GM12878 (cell line): ENCODE results near the gene SHISA7. TPM values are rescaled to one million over a fixed set of nuclear protein-coding genes. Genes with fewer than 3 reads are reported as not detected.

Experiments used
- ATAC-seq: fragments of 200-7000 bp; cut with Tn5 transposase; 3 replicates; pipeline ENCODE4 v1.9.1; 2020; ENCODE audit warnings: mild to moderate bottlenecking, moderate library complexity
- BruUV-seq: library from RNA; stranded (reverse); fragments of 400-500 nt; replicated peaks from 2 replicates; lab custom pipeline; 2021; lab: Mats Ljungman, UMichigan
- CTCF ChIA-PET: fragments of 300-600 bp; sonication (Branson Sonifier 250); formaldehyde crosslinking; extraction: SDS; loops from one replicate; lab custom pipeline; 2021; ENCODE audit warnings: inconsistent platforms; lab: Yijun Ruan, JAX
- POLR2A ChIA-PET: fragments of 350-600 bp; formaldehyde crosslinking; extraction: SDS; loops from one replicate; lab custom pipeline; 2021; ENCODE audit warnings: inconsistent platforms; lab: Charles Lee
- RAD21 ChIA-PET: fragments of 300-600 bp; sonication (Branson Sonifier 250); formaldehyde crosslinking; loops from one replicate; lab custom pipeline; 2023; ENCODE audit warnings: antibody characterized with exemption; ENCODE audit not compliant: unreplicated experiment; lab: Charles Lee
- SMC1A ChIA-PET: fragments of 300-600 bp; sonication (Branson Sonifier 250); formaldehyde crosslinking; loops from one replicate; lab custom pipeline; 2023; ENCODE audit not compliant: unreplicated experiment, uncharacterized antibody; lab: Charles Lee
- DNase-seq: peaks from one replicate; pipeline ENCODE4 v3.0.0-alpha.2; 2011; ENCODE audit warnings: low read depth, low spot score
- FAIRE-seq: peaks from 3 replicates; lab custom pipeline; 2011; peaks lifted over from hg19 to GRCh38; lab: Jason Lieb, UNC
- H2AFZ ChIP-seq: 2 replicates; pipeline ENCODE4 v1.6.0; 2011; ENCODE audit warnings: low read depth, low read length, control low read depth; ENCODE audit not compliant: control insufficient read depth
- H3K27ac ChIP-seq: 2 replicates; pipeline ENCODE4 v1.5.1; 2011; ENCODE audit warnings: control low read depth; ENCODE audit not compliant: control insufficient read depth, insufficient read depth
- H3K27me3 ChIP-seq, 2 experiments: replicated peaks in 1 of 2; 2 replicates each; pipeline versions ENCODE4 v1.6.0 to v1.6.1; 2011; ENCODE audit warnings: low read length in 1 of 2; ENCODE audit not compliant: control insufficient read depth in 2 of 2, insufficient read depth in 2 of 2
- H3K36me3 ChIP-seq, 2 experiments: 2 replicates each; pipeline ENCODE4 v1.5.1; 2011; ENCODE audit warnings: low read length in 1 of 2; ENCODE audit not compliant: control insufficient read depth in 2 of 2, insufficient read depth in 2 of 2
- H3K4me1 ChIP-seq: 2 replicates; pipeline ENCODE4 v1.6.1; 2011; ENCODE audit warnings: mild to moderate bottlenecking, low read length, moderate library complexity, mixed read lengths; ENCODE audit not compliant: control insufficient read depth, insufficient read depth
- H3K4me2 ChIP-seq: 2 replicates; pipeline ENCODE4 v1.6.0; 2011; ENCODE audit warnings: control low read depth; ENCODE audit not compliant: control insufficient read depth, insufficient read depth
- H3K4me3 ChIP-seq: fragments of 200-600 bp; sonication (generic); 2 replicates; pipeline ENCODE4 v1.5.1; 2016
- H3K79me2 ChIP-seq: 2 replicates; pipeline ENCODE4 v1.6.0; 2011; ENCODE audit warnings: low read length; ENCODE audit not compliant: control insufficient read depth, insufficient read depth
- H3K9ac ChIP-seq: 2 replicates; pipeline ENCODE4 v1.8.0; 2011; ENCODE audit warnings: low read length, control low read depth, mixed read lengths; ENCODE audit not compliant: control insufficient read depth, insufficient read depth
- H3K9me3 ChIP-seq: replicated peaks from 3 replicates; pipeline ENCODE4 v1.5.1; 2011; ENCODE audit warnings: mild to moderate bottlenecking, low read length; ENCODE audit not compliant: control insufficient read depth, insufficient read depth
- H4K20me1 ChIP-seq: 2 replicates; pipeline ENCODE4 v1.6.0; 2011; ENCODE audit not compliant: control insufficient read depth, insufficient read depth
- BHLHE40 ChIP-seq, 2 experiments: fragments of 450-650 bp in 1 of 2; IDR thresholded peaks; 2 replicates each; pipeline ENCODE4 v1.6.1; 2011 to 2017; ENCODE audit warnings: low read depth in 2 of 2, borderline replicate concordance in 1 of 2, improper control_type of control experiment in 1 of 2, low read length in 1 of 2, mild to moderate bottlenecking in 1 of 2
- BMI1 ChIP-seq: fragments of 450-650 bp; IDR thresholded peaks from 2 replicates; pipeline ENCODE4 v1.6.1; 2016; ENCODE audit warnings: mild to moderate bottlenecking, moderate library complexity, borderline replicate concordance
- CHD1 ChIP-seq: IDR thresholded peaks from 2 replicates; pipeline ENCODE4 v1.6.1; 2012; ENCODE audit warnings: low read depth, low read length, improper control_type of control experiment
- GATAD2B ChIP-seq: fragments of 450-650 bp; conservative IDR thresholded peaks from 2 replicates; pipeline ENCODE4 v1.6.1; 2017; ENCODE audit warnings: low read depth, mild to moderate bottlenecking, moderate library complexity
- HDAC6 ChIP-seq: fragments of 200-600 bp; sonication (generic); IDR thresholded peaks from one replicate; pipeline ENCODE4 v1.8.0; 2017; ENCODE audit warnings: antibody characterized with exemption; ENCODE audit not compliant: unreplicated experiment
- IKZF1 ChIP-seq: fragments of 450-650 bp; conservative IDR thresholded peaks from 2 replicates; pipeline ENCODE4 v1.6.1; 2017; ENCODE audit warnings: antibody characterized with exemption, mild to moderate bottlenecking
- IKZF2 ChIP-seq, 2 experiments: fragments of 450-650 bp; IDR thresholded peaks; 2 replicates each; pipeline ENCODE4 v1.6.1; 2017; ENCODE audit warnings: mild to moderate bottlenecking in 2 of 2, moderate library complexity in 2 of 2
- LARP7 ChIP-seq: fragments of 450-650 bp; IDR thresholded peaks from 2 replicates; pipeline ENCODE4 v1.6.1; 2017; ENCODE audit warnings: mild to moderate bottlenecking
- MTA3 ChIP-seq: IDR thresholded peaks from 2 replicates; pipeline ENCODE4 v1.6.1; 2012; ENCODE audit warnings: low read length, inconsistent platforms, borderline replicate concordance
- NR2F1 ChIP-seq: fragments of 450-650 bp; conservative IDR thresholded peaks from 2 replicates; pipeline ENCODE4 v1.6.1; 2017; ENCODE audit warnings: mild to moderate bottlenecking
- RB1 ChIP-seq: fragments of 450-650 bp; formaldehyde crosslinking; IDR thresholded peaks from 2 replicates; pipeline ENCODE4 v1.6.1; 2017; ENCODE audit warnings: mild to moderate bottlenecking, borderline replicate concordance
- SIN3A ChIP-seq: IDR thresholded peaks from 2 replicates; pipeline ENCODE4 v1.6.1; 2012; ENCODE audit warnings: low read depth, low read length, improper control_type of control experiment
- SMC3 ChIP-seq: IDR thresholded peaks from 2 replicates; pipeline ENCODE4 v1.6.1; 2011; ENCODE audit warnings: low read length, improper control_type of control experiment, borderline replicate concordance
- YY1 ChIP-seq: IDR thresholded peaks from 2 replicates; pipeline ENCODE4 v1.6.1; 2011; ENCODE audit warnings: low read depth, mild to moderate bottlenecking, low read length
- ZNF217 ChIP-seq: fragments of 450-650 bp; IDR thresholded peaks from 2 replicates; pipeline ENCODE4 v1.6.1; 2017; ENCODE audit warnings: antibody characterized with exemption, mild to moderate bottlenecking
- WGBS: methylation state at CpG from one replicate; pipeline ENCODE4 v1.1.6; 2016; ENCODE audit warnings: low lambda C conversion rate; ENCODE audit not compliant: insufficient replicate concordance, insufficient coverage; ENCODE audit errors: missing lambda C conversion rate; 5-methylcytosine and 5-hydroxymethylcytosine counted together
- in situ Hi-C: fragments of 300-500 bp; cut with MboI; formaldehyde crosslinking; loops from 9 replicates; pipeline ENCODE4 v1.14.3; 2018; ENCODE audit warnings: mixed read lengths
- intact Hi-C: fragments of 100-400 bp; cut with micrococcal nuclease; formaldehyde crosslinking; loops from one replicate; pipeline ENCODE4 v1.14.2; 2022; ENCODE audit not compliant: unreplicated experiment
- polyA plus RNA-seq, 11 experiments: library from polyadenylated mRNA; depleted of rRNA in 4 of 11; unstranded in 6 of 11; stranded (reverse) in 5 of 11; fragments of >200 nt; fragmentation: Nextera tagmentation in 4 of 11; fragmentation: Illumina TruSeq in 1 of 11; extraction: Ambion mirVana in 4 of 11; extraction: Trizol in 1 of 11; gene quantifications; 1 replicate in 1 of 11; 2 replicates in 10 of 11; pipeline versions ENCODE4 v1.2.1 to v1.2.3, GENCODE V29; 2011 to 2016; ENCODE audit warnings: inconsistent platforms in 2 of 11, missing spikeins in 2 of 11, low read depth in 1 of 11
- total RNA-seq, 4 experiments: library from RNA; depleted of rRNA in 3 of 4; stranded (reverse); fragments of >200 nt in 3 of 4; fragmentation: Illumina TruSeq in 1 of 4; extraction: Trizol in 1 of 4; gene quantifications; 2 replicates each; pipeline versions ENCODE4 v1.2.1 to v1.2.3, GENCODE V29; 2013 to 2021
- TF ChIP-seq, protein P1 (sequence below), 3 experiments: IDR thresholded peaks in 2 of 3; conservative IDR thresholded peaks in 1 of 3; 2 replicates each; pipeline ENCODE4 v1.5.1; 2011; ENCODE audit warnings: low read depth in 3 of 3, low read length in 3 of 3, mild to moderate bottlenecking in 3 of 3, control low read depth in 2 of 3, moderate library complexity in 2 of 3, inconsistent platforms in 1 of 3, mixed read lengths in 1 of 3; ENCODE audit not compliant: control insufficient read depth in 2 of 3, insufficient read depth in 1 of 3; ENCODE audit errors: extremely low read depth in 1 of 3
- TF ChIP-seq, protein P2 (sequence below): fragments of 450-650 bp; IDR thresholded peaks from 2 replicates; pipeline ENCODE4 v1.6.1; 2017; ENCODE audit warnings: low read depth, mild to moderate bottlenecking, moderate library complexity

Gene SHISA7
- total and polyA plus RNA-seq, 10 of the 15 experiments (the other 5 are each of a cell fraction or from before 2014, with no cell fraction given) = 0.03 TPM; not detected in 9

DNA sequence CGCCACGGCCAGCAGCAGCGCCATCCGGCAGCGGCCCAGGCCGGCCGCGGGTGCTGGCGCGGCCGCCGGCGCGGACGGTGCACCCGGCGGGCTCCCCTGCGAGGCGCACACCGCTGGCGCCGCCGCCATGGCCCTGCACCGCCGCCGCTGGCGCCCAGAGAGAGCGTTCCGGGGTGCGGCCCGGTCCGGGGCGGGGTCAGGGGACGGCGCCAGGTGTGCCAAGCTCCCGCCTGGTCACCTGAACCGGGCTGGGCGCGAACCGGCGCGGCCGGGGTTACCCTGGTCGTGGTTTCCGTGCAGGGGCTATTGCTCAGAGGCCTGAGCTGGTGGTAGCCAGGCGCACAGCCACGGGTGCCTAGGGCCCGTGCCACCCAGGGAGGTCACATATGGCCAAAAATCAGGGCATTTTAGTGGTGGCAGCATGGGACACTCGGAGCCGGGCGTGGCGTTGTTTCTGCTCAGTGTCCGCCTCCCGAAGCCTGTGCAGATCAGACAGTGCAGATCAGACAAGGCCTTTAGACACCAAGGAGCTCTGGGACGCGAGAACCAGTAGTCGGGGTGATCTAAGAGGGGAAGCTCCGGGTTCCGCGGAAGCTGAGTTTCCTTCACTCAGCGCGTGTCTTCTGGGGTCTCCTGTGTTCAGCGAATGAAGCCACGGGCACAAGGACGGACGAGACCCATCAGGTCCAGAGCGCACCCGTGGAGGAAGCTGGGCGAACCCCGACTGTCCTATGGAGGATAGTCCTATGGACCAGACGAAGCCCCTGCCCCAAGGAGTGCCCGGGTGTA lies 58.8 kb downstream of the SHISA7 start, which contains the start of gene TMEM238:
TSS of gene TMEM238 (minus strand) at position 162 of the 789 bp plus-strand sequence. CDS start at position 129, 33 bp downstream.
- Histone ChIP-seq H3K27me3 (no peaks in the 10 kb centered on the region), H3K4me2 (peak within 1 kb of the TSS; percentile 74), H4K20me1 (peaks cover 11% of the 10 kb centered on the region), H2AFZ (peak within 1 kb of the TSS; percentile 26), H3K36me3 (peaks cover 16 to 20% of the 10 kb centered on the region in 2 experiments; a peak in 3 of 4 replicates), H3K27ac (peak within 1 kb of the TSS; percentile 89), H3K79me2 (peaks cover 39% of the 10 kb centered on the region), H3K9me3 (no peaks in the 10 kb centered on the region), H3K9ac (peak within 1 kb of the TSS; percentile 77), H3K4me1 (peaks cover 28% of the 10 kb centered on the region), H3K4me3 (peak within 1 kb of the TSS; percentile 72)
- ChIA-PET POLR2A (interaction anchor here (0.5 to 3.1 kb wide), 17 partner anchors 16 to 270 kb away, joined by 3 to 26 read pairs (median 5); partner anchors contain the start of genes FIZ1, HSPBP1, KMT5C and PPP6R1), CTCF (interaction anchor here (0.6 to 3.4 kb wide), 16 partner anchors 13 to 730 kb away, joined by 3 to 49 read pairs (median 4); partner anchors contain the start of genes HSPBP1, KMT5C, PPP6R1 and ZNF865), SMC1A (interaction anchor here (1.0 to 3.1 kb wide), 9 partner anchors 19 to 244 kb away, joined by 3 to 22 read pairs (median 3); partner anchors contain the start of gene KMT5C), RAD21 (interaction anchor here (1.0 to 3.1 kb wide), 14 partner anchors 20 to 267 kb away, joined by 3 to 28 read pairs (median 4); partner anchors contain the start of genes FIZ1, ISOC2, KMT5C and PPP1R12C)
- FAIRE-seq = no peak
- peak; percentile 19 for ATAC-seq
- DNase-seq = no peak
- intact Hi-C loops (loop anchor here (5.0 to 10.0 kb wide), 3 partner anchors 82 to 770 kb away; partner anchors contain the start of gene PPP6R1), in situ Hi-C loops (no loop called here)
- WGBS = under 1% methylated on average over 70 of the region's 72 CpGs
- TF ChIP-seq, protein P1, sequence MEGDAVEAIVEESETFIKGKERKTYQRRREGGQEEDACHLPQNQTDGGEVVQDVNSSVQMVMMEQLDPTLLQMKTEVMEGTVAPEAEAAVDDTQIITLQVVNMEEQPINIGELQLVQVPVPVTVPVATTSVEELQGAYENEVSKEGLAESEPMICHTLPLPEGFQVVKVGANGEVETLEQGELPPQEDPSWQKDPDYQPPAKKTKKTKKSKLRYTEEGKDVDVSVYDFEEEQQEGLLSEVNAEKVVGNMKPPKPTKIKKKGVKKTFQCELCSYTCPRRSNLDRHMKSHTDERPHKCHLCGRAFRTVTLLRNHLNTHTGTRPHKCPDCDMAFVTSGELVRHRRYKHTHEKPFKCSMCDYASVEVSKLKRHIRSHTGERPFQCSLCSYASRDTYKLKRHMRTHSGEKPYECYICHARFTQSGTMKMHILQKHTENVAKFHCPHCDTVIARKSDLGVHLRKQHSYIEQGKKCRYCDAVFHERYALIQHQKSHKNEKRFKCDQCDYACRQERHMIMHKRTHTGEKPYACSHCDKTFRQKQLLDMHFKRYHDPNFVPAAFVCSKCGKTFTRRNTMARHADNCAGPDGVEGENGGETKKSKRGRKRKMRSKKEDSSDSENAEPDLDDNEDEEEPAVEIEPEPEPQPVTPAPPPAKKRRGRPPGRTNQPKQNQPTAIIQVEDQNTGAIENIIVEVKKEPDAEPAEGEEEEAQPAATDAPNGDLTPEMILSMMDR (IDR thresholded peaks at IDR 0.05 in 2 of 3, conservative IDR thresholded peaks at IDR 0.05 in 1 of 3; ENCODE audit: control insufficient read depth in 2 of 3, extremely low read depth in 1 of 3, insufficient read depth in 1 of 3, low read depth in 3 of 3, low read length in 3 of 3) = no peak
- TF ChIP-seq ZNF217 (peak; percentile 55; the same call in 1 of the 2 replicates), IKZF1 (peak; percentile 32), YY1 (peak; percentile 70), CHD1 (no peak), BMI1 (no peak), NR2F1 (0 out of 2 replicates have a peak, but pooled peaks have one; percentile 47), HDAC6 (peak; percentile 70), BHLHE40 (IDR thresholded peaks at IDR 0.05; ENCODE audit: borderline replicate concordance in 1 of 2, low read depth in 2 of 2, low read length in 1 of 2) (peak in 1 of 2 experiments; percentile 49; a peak in 2 of 4 replicates), MTA3 (no peak), GATAD2B (peak; percentile 65), IKZF2 (IDR thresholded peaks at IDR 0.05) (no peak), SMC3 (no peak), SIN3A (0 out of 2 replicates have a peak, but pooled peaks have one; percentile 3), RB1 (0 out of 2 replicates have a peak, but pooled peaks have one; percentile 74), LARP7 (peak; percentile 92)
- TF ChIP-seq, protein P2, sequence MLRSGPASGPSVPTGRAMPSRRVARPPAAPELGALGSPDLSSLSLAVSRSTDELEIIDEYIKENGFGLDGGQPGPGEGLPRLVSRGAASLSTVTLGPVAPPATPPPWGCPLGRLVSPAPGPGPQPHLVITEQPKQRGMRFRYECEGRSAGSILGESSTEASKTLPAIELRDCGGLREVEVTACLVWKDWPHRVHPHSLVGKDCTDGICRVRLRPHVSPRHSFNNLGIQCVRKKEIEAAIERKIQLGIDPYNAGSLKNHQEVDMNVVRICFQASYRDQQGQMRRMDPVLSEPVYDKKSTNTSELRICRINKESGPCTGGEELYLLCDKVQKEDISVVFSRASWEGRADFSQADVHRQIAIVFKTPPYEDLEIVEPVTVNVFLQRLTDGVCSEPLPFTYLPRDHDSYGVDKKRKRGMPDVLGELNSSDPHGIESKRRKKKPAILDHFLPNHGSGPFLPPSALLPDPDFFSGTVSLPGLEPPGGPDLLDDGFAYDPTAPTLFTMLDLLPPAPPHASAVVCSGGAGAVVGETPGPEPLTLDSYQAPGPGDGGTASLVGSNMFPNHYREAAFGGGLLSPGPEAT = no peak
- BruUV-seq = no TSS peak
